ENCODE results near the gene OVCH2.

DNA sequence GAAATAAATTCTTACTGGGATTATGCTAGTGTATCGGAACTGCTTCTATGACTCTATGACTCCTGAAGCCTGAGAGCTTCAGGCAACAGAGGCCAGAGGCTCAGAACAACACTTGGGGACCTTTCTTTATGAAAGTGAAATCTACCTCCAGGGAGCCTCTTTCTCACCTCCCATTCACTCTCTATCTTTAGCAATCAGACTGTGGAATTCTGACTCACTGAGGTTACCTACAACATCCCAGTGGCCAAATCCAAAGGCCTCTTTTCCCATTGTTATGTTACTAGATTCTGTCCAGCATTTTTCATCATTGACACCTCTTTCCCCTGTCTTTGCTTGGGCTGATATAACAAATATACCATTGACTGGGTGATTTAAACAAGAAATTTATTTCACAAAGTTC is 18.9 kb downstream of the OVCH2 start:
- TF ChIP-seq FOXA1 (IDR thresholded peaks at IDR 0.05), result no peak
- no peak for TF ChIP-seq TARDBP (IDR thresholded peaks at IDR 0.05)
- TF ChIP-seq L3MBTL2 (conservative IDR thresholded peaks at IDR 0.05), result no peak
- TF ChIP-seq HDGF (IDR thresholded peaks at IDR 0.05; ENCODE audit: borderline replicate concordance), result no peak
- TF ChIP-seq ZNF384 (IDR thresholded peaks at IDR 0.05), result no peak
- TF ChIP-seq SP1 (IDR thresholded peaks at IDR 0.05), result no peak

All from HEK293T (cell line).